Osteoblast (primary cell): Measurements from ENCODE around the gene PPIL1. TPM values are rescaled to one million over a fixed set of nuclear protein-coding genes. Genes with fewer than 3 reads are reported as not detected.

Source experiments
- DNase-seq: peaks from one replicate; pipeline ENCODE4 v3.0.0; 2011; ENCODE audit warnings: low spot score, mixed read lengths; ENCODE audit not compliant: insufficient read length; ENCODE audit errors: missing footprints
- H2AFZ ChIP-seq: 2 replicates; pipeline ENCODE4 v1.6.0; 2011; ENCODE audit warnings: mild to moderate bottlenecking, low read length
- H3K27ac ChIP-seq: 2 replicates; pipeline ENCODE4 v1.5.1; 2011; ENCODE audit warnings: mild to moderate bottlenecking, low read depth, low read length, moderate library complexity
- H3K27me3 ChIP-seq: 2 replicates; pipeline ENCODE4 v1.6.0; 2012; ENCODE audit warnings: mild to moderate bottlenecking, control low read depth, inconsistent platforms, low read length, moderate library complexity; ENCODE audit not compliant: insufficient read depth
- H3K36me3 ChIP-seq: 2 replicates; pipeline ENCODE4 v1.5.1; 2011; ENCODE audit warnings: mild to moderate bottlenecking, low read length, control low read depth, moderate library complexity; ENCODE audit not compliant: insufficient read depth
- H3K4me1 ChIP-seq: 2 replicates; pipeline ENCODE4 v1.5.1; 2011; ENCODE audit warnings: mild to moderate bottlenecking, low read length, control low read depth, moderate library complexity; ENCODE audit not compliant: insufficient read depth
- H3K4me2 ChIP-seq: 2 replicates; pipeline ENCODE4 v1.6.0; 2011; ENCODE audit warnings: mild to moderate bottlenecking, low read length; ENCODE audit not compliant: insufficient read depth
- H3K4me3 ChIP-seq: fragments of 200-600 bp; sonication (generic); 3 replicates; pipeline ENCODE4 v1.5.1; 2012; ENCODE audit warnings: mild to moderate bottlenecking, low read length, inconsistent platforms; ENCODE audit not compliant: insufficient read depth
- H3K79me2 ChIP-seq: 2 replicates; pipeline ENCODE4 v1.6.0; 2012; ENCODE audit warnings: mild to moderate bottlenecking, low read length, control low read depth, inconsistent platforms; ENCODE audit not compliant: insufficient read depth
- H3K9me3 ChIP-seq: 2 replicates; pipeline ENCODE4 v1.5.1; 2011; ENCODE audit warnings: low read depth, low read length, control low read depth
- H4K20me1 ChIP-seq: 2 replicates; pipeline ENCODE4 v1.6.0; 2012; ENCODE audit warnings: mild to moderate bottlenecking, low read length, control low read depth; ENCODE audit not compliant: insufficient read depth
- CTCF ChIP-seq: IDR thresholded peaks from 2 replicates; pipeline ENCODE4 v1.5.1; 2011; ENCODE audit warnings: mild to moderate bottlenecking, low read depth, low read length, moderate library complexity; ENCODE audit errors: extremely low read depth
- total RNA-seq: library from RNA; depleted of rRNA; stranded (reverse); fragments of >200 nt; gene quantifications from 2 replicates; pipeline ENCODE4 v1.2.3, GENCODE V29; 2012

PPIL1 gene
- total RNA-seq, 1 donor = 9.8 TPM

- H4K20me1 ChIP-seq = peaks cover 28% of the 10 kb centered on the region
- H3K27ac ChIP-seq = no peak overlapping the region
- no peak for DNase-seq
- H3K9me3 ChIP-seq = no peaks in the 10 kb centered on the region
- H3K4me2 ChIP-seq = no peak overlapping the region
- no peaks in the 10 kb centered on the region for H3K27me3 ChIP-seq
- no peak for TF ChIP-seq CTCF
- H3K4me3 ChIP-seq = no peak overlapping the region
- peaks cover 72% of the 10 kb centered on the region for H3K79me2 ChIP-seq
- peaks cover 14% of the 10 kb centered on the region for H3K4me1 ChIP-seq
- H2AFZ ChIP-seq = no peak overlapping the region
- H3K36me3 ChIP-seq = peaks cover 4% of the 10 kb centered on the region
These were observed 14.3 kb upstream of the PPIL1 start for GRCh38 chr6:36888654-36889481.

GRCh38 chr6:36888115-36888643 lies 13.6 kb upstream of the PPIL1 start:
- Histone ChIP-seq H3K4me1 (peaks cover 14% of the 10 kb centered on the region), H3K27me3 (no peaks in the 10 kb centered on the region), H4K20me1 (peaks cover 28% of the 10 kb centered on the region), H3K27ac (no peak overlapping the region), H2AFZ (no peak overlapping the region), H3K36me3 (peaks cover 4% of the 10 kb centered on the region), H3K4me2 (no peak overlapping the region), H3K4me3 (no peak overlapping the region), H3K79me2 (peaks cover 67% of the 10 kb centered on the region), H3K9me3 (no peaks in the 10 kb centered on the region)
- TF ChIP-seq CTCF = no peak
- DNase-seq = no peak

- TF ChIP-seq CTCF = no peak
- DNase-seq = no peak
- peak overlapping the region; percentile 86 for H3K4me2 ChIP-seq
- H2AFZ ChIP-seq = no peak overlapping the region
- peaks cover 59% of the 10 kb centered on the region for H3K79me2 ChIP-seq
- no peaks in the 10 kb centered on the region for H3K9me3 ChIP-seq
- H4K20me1 ChIP-seq = peaks cover 22% of the 10 kb centered on the region
- H3K4me1 ChIP-seq = peaks cover 14% of the 10 kb centered on the region
- H3K27ac ChIP-seq = no peak overlapping the region
- H3K36me3 ChIP-seq = peaks cover 2% of the 10 kb centered on the region
- H3K4me3 ChIP-seq = peak overlapping the region; percentile 89
- H3K27me3 ChIP-seq = no peaks in the 10 kb centered on the region
These were observed 12.5 kb upstream of the PPIL1 start for GRCh38 chr6:36886950-36887618.
